ENCODE measurements around the gene TMEM271. TPM values are rescaled to one million over a fixed set of nuclear protein-coding genes. Genes with fewer than 3 reads are reported as not detected.

Gene TMEM271
- total RNA-seq, 1 donor from 2014 or later = not detected

- TF ChIP-seq CTCF (IDR thresholded peaks at IDR 0.05) = no peak
- no peak for TF ChIP-seq EZH2phosphoT487 (IDR thresholded peaks at IDR 0.05)
- TF ChIP-seq EZH2 (IDR thresholded peaks at IDR 0.05) = no peak
Observed at GRCh38 chr4:613126-613525, 37.0 kb upstream of the TMEM271 start.

DNA sequence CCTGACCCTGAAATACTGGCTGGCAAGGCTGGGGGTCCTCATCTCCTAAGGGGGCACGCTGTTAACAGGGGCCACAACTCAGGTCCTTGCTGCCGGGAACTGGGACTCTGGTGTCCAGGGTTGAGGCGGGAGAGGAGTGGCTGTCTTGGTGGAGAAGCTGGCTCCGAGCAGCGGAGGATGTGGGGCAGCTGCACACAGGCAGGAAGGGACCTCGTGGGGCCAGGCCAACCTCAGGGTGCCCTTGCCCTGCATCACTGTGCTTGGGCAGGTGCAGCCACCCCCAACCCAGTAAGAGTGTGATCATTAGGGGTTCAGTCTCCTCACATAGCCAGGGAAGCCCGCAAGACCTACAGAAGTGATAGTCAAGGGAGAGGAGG is 36.6 kb upstream of the TMEM271 start:
- no peak for DNase-seq (ENCODE audit: low spot score)
- Mint-ChIP-seq H3K4me1 (no peaks in the 10 kb centered on the region), H3K9me3 (peaks cover 3% of the 10 kb centered on the region)

More at GRCh38 chr4:613126-613525, 37.0 kb upstream of the TMEM271 start:
- no peak for DNase-seq (ENCODE audit: low spot score)
- H3K27ac Mint-ChIP-seq = no peak overlapping the region
- no peak overlapping the region for H3K4me3 ChIP-seq
- peaks cover 17% of the 10 kb centered on the region for H3K27me3 Mint-ChIP-seq (ENCODE audit: insufficient read depth, low read depth)
- H3K36me3 ChIP-seq = no peaks in the 10 kb centered on the region
- H3K27ac ChIP-seq = no peak overlapping the region
- no peaks in the 10 kb centered on the region for H4K20me1 ChIP-seq (ENCODE audit: low read depth)
- no peak overlapping the region for H3K9ac ChIP-seq
- no peaks in the 10 kb centered on the region for H3K36me3 Mint-ChIP-seq
- no peaks in the 10 kb centered on the region for H3K9me3 ChIP-seq (ENCODE audit: low read depth)
- no peak overlapping the region for H3K4me3 Mint-ChIP-seq
- no peaks in the 10 kb centered on the region for H3K4me1 Mint-ChIP-seq
- no peaks in the 10 kb centered on the region for H3K4me1 ChIP-seq
- H3K4me2 ChIP-seq = no peak overlapping the region
- H3K79me2 ChIP-seq (ENCODE audit: low read depth) = no peaks in the 10 kb centered on the region
- H3K9me3 Mint-ChIP-seq = peaks cover 3% of the 10 kb centered on the region
- H2AFZ ChIP-seq (replicated peaks) = no peak overlapping the region
- H3K27me3 ChIP-seq = peaks cover 30% of the 10 kb centered on the region
- H3F3A ChIP-seq (ENCODE audit: low read depth) = no peaks in the 10 kb centered on the region

DNA sequence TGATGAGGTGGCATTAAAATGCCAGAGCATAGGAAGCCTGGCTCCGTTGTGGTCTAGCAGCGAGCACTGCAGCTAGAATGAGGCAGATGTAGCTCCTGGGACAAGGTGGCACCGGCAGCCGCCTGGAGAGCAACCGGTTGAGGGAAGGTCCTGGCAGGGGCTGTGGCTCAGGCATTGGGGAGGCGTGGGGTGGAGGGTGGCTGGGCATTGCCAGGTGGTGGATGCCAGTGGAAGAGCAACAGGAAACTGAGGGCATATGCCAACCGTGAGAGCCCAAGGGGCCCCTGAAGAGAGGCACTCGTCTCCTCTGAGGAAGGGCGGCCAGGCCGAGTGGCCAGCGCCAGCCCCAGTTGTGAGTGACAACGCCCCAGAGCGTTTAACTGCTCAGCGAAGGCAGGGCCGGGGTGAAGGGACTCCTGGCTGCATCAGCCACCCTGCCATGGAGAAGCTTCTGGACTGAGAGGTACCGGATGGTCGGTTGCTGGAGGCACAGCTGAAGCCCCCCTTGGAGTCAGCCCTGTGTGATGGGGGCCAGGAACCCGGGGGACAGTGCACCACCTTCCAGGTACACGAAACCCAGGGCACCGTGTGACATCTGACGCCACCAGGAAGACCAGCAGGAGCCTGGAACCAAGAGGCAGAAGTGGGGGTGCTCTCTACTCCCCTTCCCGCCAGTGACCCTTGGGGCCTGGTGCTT is 36.1 kb upstream of the TMEM271 start:
- Histone ChIP-seq H4K20me1 (ENCODE audit: low read depth) (no peaks in the 10 kb centered on the region), H3K4me1 (no peaks in the 10 kb centered on the region), H3K36me3 (no peaks in the 10 kb centered on the region), H3K79me2 (ENCODE audit: low read depth) (no peaks in the 10 kb centered on the region), H3K9ac (no peak overlapping the region), H3K4me3 (no peak overlapping the region), H3K27ac (no peak overlapping the region), H2AFZ (replicated peaks) (no peak overlapping the region), H3K4me2 (no peak overlapping the region), H3K9me3 (ENCODE audit: low read depth) (no peaks in the 10 kb centered on the region), H3F3A (ENCODE audit: low read depth) (no peaks in the 10 kb centered on the region), H3K27me3 (peaks cover 30% of the 10 kb centered on the region)
- Mint-ChIP-seq H3K4me1 (no peaks in the 10 kb centered on the region), H3K9me3 (peaks cover 3% of the 10 kb centered on the region), H3K27me3 (ENCODE audit: insufficient read depth, low read depth) (peaks cover 12% of the 10 kb centered on the region), H3K36me3 (no peaks in the 10 kb centered on the region), H3K27ac (no peak overlapping the region), H3K4me3 (no peak overlapping the region)
- DNase-seq (ENCODE audit: low spot score) = no peak
- no peak for TF ChIP-seq EZH2phosphoT487 (IDR thresholded peaks at IDR 0.05)
- no peak for TF ChIP-seq EZH2 (IDR thresholded peaks at IDR 0.05)
- no peak for TF ChIP-seq CTCF (IDR thresholded peaks at IDR 0.05)

More for the DNA sequence above, 36.6 kb upstream of the TMEM271 start:
- H3K36me3 ChIP-seq = no peaks in the 10 kb centered on the region
- no peaks in the 10 kb centered on the region for H3K4me1 ChIP-seq
- H4K20me1 ChIP-seq (ENCODE audit: low read depth) = no peaks in the 10 kb centered on the region
- H3K4me2 ChIP-seq = no peak overlapping the region
- H2AFZ ChIP-seq (replicated peaks) = no peak overlapping the region
- Mint-ChIP-seq H3K36me3 (no peaks in the 10 kb centered on the region), H3K27ac (no peak overlapping the region), H3K4me3 (no peak overlapping the region), H3K27me3 (ENCODE audit: insufficient read depth, low read depth) (peaks cover 14% of the 10 kb centered on the region)
- H3K9me3 ChIP-seq (ENCODE audit: low read depth) = no peaks in the 10 kb centered on the region
- H3K79me2 ChIP-seq (ENCODE audit: low read depth) = no peaks in the 10 kb centered on the region
- H3K27ac ChIP-seq = no peak overlapping the region
- TF ChIP-seq CTCF (IDR thresholded peaks at IDR 0.05) (no peak), EZH2phosphoT487 (IDR thresholded peaks at IDR 0.05) (no peak), EZH2 (IDR thresholded peaks at IDR 0.05) (no peak)
- no peak overlapping the region for H3K9ac ChIP-seq
- H3K4me3 ChIP-seq = no peak overlapping the region
- peaks cover 30% of the 10 kb centered on the region for H3K27me3 ChIP-seq
- no peaks in the 10 kb centered on the region for H3F3A ChIP-seq (ENCODE audit: low read depth)

Measured in neural progenitor cell (in vitro differentiated cells).